Omental fat pad (tissue), 4 donors: ENCODE results near the gene CXCL14. TPM values are rescaled to one million over a fixed set of nuclear protein-coding genes. Genes with fewer than 3 reads are reported as not detected.

ENCODE experiments used
- ATAC-seq: fragments of 150-250 bp; one replicate; pipeline ENCODE4 v1.9.1; 2016; ENCODE audit warnings: mild to moderate bottlenecking, moderate library complexity; ENCODE audit not compliant: low FRiP score
- DNase-seq: peaks from one replicate; pipeline ENCODE4 v3.0.0-alpha.2; 2019; ENCODE audit warnings: low spot score
- total RNA-seq, 4 donors: library from RNA; depleted of rRNA; stranded (reverse); fragments of >200 nt; gene quantifications; one replicate each; pipeline ENCODE4 v1.1.0, GENCODE V29; 2016
- TF ChIP-seq, protein P1 (sequence below), 3 donors: fragments of 450-650 bp; IDR thresholded peaks; one replicate each; pipeline ENCODE4 v1.5.1; 2016 to 2017; ENCODE audit warnings: antibody characterized with exemption in 3 of 3, mild to moderate bottlenecking in 3 of 3, moderate library complexity in 2 of 3

CXCL14 gene, protein sequence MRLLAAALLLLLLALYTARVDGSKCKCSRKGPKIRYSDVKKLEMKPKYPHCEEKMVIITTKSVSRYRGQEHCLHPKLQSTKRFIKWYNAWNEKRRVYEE
- total RNA-seq = 100 to 1,000 TPM in 1 of 4 donors, 10 to 100 TPM in 3; 22.2 to 195 (median 32.1) TPM

DNA sequence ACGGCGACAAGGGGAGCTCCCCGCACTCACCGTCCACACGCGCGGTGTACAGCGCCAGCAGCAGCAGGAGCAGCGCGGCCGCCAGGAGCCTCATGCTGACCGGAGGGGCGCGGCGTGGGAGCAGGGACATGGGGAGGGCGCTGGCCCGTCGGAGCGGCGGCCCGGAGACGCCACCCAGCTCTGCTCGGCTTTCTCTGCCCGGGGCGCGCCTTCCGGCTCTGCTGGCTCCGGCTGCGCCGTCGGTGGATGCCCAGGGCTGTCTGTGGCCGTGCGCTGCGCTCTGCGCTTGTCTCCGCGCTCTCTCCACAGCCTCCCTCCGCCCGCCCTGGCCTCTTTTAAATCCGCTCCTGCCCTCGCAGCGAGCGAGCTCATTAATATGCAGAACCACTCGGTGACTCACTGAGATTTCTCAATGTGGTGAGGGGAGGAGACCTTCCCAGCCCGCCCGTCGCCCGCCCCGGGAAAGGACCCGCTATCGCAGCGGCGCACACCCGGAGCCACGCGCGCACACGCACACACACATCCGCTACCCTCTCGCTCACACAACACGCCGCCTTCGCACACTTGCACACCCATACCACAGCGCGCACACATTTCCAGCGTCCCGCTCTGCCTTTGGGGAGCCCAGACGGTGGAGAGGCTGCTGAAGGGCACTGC is at the start of gene CXCL14:
Gene CXCL14 (minus strand): TSS at position 307 of the 657 bp plus-strand sequence. CDS start 213 bp downstream, at position 94.
- DNase-seq = no peak
- TF ChIP-seq, protein P1, sequence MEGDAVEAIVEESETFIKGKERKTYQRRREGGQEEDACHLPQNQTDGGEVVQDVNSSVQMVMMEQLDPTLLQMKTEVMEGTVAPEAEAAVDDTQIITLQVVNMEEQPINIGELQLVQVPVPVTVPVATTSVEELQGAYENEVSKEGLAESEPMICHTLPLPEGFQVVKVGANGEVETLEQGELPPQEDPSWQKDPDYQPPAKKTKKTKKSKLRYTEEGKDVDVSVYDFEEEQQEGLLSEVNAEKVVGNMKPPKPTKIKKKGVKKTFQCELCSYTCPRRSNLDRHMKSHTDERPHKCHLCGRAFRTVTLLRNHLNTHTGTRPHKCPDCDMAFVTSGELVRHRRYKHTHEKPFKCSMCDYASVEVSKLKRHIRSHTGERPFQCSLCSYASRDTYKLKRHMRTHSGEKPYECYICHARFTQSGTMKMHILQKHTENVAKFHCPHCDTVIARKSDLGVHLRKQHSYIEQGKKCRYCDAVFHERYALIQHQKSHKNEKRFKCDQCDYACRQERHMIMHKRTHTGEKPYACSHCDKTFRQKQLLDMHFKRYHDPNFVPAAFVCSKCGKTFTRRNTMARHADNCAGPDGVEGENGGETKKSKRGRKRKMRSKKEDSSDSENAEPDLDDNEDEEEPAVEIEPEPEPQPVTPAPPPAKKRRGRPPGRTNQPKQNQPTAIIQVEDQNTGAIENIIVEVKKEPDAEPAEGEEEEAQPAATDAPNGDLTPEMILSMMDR (IDR thresholded peaks at IDR 0.05) = no peak
- ATAC-seq = peak; percentile 75

DNA sequence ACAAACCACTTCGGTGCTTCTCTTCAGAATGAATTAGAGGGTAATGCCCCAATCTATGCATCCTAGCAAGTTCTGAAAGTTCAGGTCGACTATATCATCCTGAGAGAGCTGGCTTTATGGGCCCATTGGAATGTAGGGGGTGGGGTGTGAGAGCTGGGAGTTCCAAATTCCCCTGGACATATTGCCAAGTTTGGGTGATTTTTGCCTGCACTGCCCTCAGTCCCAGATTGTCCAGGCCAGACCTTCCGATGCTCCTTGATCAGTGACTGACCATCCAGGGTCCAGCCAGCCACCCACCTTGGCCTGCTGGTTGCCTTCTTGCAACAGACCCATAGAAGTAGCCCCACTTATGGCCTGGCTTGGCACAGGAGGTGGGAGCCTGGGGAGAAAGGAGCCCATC is 47.8 kb upstream of the CXCL14 start:
- DNase-seq (no peak), ATAC-seq (no peak)
- TF ChIP-seq, protein P1 (IDR thresholded peaks at IDR 0.05) = no peak

DNA sequence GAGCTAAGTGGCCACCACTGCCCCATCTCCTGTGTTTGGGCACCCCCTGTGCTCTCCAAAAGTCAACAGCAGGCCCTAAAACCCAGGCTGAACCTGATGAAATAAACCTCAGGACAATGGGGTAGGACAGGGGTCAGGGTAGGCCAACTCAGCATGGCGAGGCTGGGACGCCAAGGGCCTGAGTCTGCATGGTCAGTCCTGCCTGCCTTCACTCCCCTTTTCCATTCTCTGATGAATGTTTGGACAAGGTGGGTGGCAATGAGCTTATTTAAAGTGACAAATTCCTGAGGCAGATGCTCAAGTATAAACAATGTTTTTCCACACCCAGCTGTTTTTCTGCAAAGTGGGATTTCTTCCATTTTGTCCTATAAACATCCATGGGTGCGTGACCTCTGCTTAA is 47.2 kb upstream of the CXCL14 start:
- ATAC-seq = no peak
- DNase-seq = no peak
- TF ChIP-seq, protein P1 (IDR thresholded peaks at IDR 0.05) = no peak

DNA sequence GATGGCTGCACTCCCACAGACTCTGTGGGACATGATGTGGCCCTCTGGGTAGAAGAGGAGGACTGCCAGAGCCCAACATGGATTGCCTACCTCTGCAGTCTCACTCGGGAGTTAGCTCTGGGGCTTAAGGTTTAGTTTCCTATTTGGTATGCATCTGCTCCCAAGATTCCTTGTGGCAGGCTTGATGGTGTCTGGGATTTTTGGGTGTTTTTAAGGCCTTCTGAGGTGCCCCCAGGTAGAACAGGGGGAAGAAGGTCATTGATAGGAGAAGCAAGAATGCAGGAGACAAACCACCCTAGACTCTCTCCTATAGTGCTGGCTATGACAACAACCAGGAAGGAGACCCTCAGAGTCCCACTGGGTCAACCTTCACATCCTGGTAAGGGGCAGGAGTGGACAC is 46.7 kb upstream of the CXCL14 start:
- TF ChIP-seq, protein P1 (IDR thresholded peaks at IDR 0.05) = no peak
- no peak for ATAC-seq
- DNase-seq = no peak

DNA sequence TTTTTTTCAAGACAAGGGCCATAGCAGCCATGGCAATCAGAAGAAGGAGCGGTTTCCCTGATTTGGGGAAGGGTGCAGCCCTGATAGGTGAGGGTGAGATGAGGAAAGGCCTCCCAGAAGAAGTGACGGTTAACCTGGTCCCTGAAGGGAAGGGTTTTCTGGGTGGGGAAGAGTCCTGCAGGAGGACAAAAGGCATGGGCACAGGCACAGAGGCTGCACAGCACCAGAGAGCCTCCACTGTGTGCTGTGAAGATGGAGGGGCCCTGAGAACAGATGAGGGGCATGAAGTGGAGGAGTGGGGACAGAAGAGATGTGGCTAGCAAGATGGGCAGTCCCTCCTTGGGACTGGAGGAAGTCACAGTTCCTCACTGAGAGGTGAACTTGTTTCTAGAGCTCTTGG is 46.3 kb upstream of the CXCL14 start:
- TF ChIP-seq, protein P1 (IDR thresholded peaks at IDR 0.05) = no peak
- DNase-seq (no peak), ATAC-seq (no peak)

DNA sequence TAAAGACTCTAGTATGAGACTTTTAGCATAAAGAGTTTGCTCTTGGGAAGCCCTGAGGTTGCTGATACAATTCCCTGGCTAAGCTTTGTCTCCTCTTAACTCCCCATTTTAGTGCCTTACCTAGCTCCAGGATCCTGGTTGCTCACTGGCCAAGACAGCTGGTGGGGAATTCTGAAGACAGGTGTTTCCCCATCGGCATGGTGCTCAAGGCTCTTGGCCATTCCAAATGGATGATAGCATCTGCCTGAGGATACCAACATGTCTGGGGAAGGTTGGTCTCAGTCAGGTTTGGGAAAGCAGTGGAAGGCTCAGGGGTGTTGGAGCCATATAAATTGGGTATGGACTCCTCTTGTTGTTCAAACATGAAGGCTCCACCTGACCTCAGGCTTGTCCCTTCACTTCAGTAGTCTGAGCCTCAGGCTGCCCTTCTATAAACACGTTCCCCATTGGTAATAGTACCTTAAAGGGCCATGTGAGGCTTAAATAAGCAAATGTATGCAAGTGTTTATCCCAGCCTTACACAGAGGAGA is 44.5 kb upstream of the CXCL14 start:
- DNase-seq (no peak), ATAC-seq (no peak)
- TF ChIP-seq, protein P1 (IDR thresholded peaks at IDR 0.05) = no peak
